Coronary artery (tissue), 2 donors: ENCODE measurements around the gene CNRIP1.

Experiments used
- DNase-seq: peaks from one replicate; pipeline ENCODE4 v3.0.0-alpha.2; 2017; ENCODE audit warnings: low spot score
- H3K27ac ChIP-seq, 2 donors: fragments of 200-600 bp; sonication (generic); one replicate each; pipeline ENCODE4 v1.5.1; 2016 to 2019
- H3K4me3 ChIP-seq: fragments of 200-600 bp; sonication (generic); 2 replicates; pipeline ENCODE4 v1.5.1; 2016; ENCODE audit warnings: mild to moderate bottlenecking, moderate library complexity
- TF ChIP-seq, protein P1 (sequence below): fragments of 200-600 bp; sonication (generic); IDR thresholded peaks from one replicate; pipeline ENCODE4 v1.5.1; 2019; ENCODE audit warnings: antibody characterized with exemption

Gene CNRIP1

DNA sequence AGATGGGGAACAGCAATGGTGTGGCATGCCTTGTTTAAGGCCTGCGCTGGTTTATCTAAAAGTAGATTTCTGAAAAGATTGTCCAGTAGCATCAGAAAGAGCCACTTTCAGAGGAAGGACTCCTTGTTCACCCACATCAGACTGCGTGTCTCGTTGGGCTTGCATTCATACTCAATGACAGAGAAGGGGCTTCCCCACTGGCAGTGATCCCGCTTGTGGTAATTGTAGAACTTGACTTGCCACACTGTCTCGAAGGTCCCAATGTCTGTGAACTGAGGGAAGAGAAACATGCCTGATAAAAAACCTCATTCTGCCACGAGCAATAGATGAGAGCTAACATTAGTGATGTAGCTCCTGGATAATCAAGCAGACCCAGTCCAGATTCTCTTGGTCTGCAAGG is 26.0 kb downstream of the CNRIP1 start:
- TF ChIP-seq, protein P1, sequence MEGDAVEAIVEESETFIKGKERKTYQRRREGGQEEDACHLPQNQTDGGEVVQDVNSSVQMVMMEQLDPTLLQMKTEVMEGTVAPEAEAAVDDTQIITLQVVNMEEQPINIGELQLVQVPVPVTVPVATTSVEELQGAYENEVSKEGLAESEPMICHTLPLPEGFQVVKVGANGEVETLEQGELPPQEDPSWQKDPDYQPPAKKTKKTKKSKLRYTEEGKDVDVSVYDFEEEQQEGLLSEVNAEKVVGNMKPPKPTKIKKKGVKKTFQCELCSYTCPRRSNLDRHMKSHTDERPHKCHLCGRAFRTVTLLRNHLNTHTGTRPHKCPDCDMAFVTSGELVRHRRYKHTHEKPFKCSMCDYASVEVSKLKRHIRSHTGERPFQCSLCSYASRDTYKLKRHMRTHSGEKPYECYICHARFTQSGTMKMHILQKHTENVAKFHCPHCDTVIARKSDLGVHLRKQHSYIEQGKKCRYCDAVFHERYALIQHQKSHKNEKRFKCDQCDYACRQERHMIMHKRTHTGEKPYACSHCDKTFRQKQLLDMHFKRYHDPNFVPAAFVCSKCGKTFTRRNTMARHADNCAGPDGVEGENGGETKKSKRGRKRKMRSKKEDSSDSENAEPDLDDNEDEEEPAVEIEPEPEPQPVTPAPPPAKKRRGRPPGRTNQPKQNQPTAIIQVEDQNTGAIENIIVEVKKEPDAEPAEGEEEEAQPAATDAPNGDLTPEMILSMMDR, result no peak
- no peak overlapping the region for H3K4me3 ChIP-seq

DNA sequence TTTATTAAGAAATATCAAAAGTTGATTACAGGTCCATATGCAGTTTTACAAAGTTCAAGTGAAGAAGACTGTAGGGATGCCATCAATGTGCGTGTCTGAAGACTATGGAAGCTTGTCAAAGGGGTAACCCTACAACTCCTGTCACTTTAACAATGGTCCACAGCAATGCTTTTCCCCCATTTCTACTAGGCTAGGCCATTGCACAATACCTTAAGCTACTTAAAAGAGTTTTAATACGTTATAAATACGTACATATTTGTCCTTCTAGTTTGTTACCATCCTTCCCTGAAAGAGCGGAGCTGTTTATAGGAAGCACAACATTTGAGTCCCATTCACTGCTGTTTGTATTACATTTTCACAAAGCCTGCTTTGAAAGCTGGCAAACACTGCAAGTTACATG is 26.7 kb downstream of the CNRIP1 start:
- Histone ChIP-seq H3K4me3 (no peak overlapping the region), H3K27ac (no peak overlapping the region)
- TF ChIP-seq, protein P1, result no peak
- DNase-seq, result no peak

More for the DNA sequence above, 26.0 kb downstream of the CNRIP1 start:
- no peak for DNase-seq
- no peak overlapping the region for H3K27ac ChIP-seq

DNA sequence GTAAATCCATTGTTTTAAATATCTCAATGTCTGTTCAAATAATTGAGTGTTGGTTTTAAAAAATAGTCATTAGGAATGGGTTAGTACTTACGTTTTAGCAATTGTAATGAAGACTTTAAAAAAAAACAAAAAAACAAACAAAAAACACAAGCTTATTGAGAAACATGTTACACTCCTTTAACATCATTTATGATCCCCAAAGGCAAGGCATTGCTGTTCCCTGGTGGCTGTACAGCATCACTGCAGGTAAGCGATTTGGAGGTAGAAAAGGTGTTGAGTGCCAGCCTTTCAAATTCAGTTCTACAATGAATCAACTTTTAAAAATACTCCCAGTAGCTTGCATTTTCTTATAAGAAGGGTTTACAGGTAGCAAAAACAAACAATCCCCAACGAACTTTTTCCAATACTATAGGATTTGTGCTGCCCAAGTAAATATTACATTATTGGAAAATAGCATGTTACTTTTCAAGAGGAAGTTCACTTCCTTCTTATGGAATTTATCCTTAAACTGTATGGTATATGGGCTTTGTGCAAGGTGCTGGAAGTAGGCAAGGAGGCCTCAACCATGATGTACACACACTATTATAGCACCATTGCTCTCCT is 27.5 kb downstream of the CNRIP1 start:
- Histone ChIP-seq H3K4me3 (no peak overlapping the region), H3K27ac (no peak overlapping the region)
- TF ChIP-seq, protein P1, result no peak
- no peak for DNase-seq

DNA sequence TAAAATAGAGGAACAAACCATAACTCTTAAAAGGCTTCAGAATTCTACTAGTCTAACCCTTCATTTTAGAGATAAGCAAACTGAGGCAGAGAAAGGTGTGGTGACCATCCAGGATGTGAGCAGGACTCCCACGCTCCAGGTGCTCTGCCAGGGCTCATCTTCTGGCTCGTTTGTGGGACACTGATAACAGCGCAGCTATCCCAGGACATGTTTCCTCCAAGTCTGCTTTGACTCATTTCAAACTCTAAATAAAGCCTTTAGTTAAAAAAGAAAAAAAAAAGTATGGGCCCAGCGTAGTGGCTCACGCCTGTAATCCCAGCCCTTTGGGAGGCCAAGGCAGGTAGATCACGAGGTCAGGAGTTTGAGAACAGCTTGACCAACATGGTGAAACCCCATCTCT is 28.4 kb downstream of the CNRIP1 start:
- Histone ChIP-seq H3K27ac (no peak overlapping the region), H3K4me3 (no peak overlapping the region)
- TF ChIP-seq, protein P1, result no peak
- DNase-seq, result no peak

DNA sequence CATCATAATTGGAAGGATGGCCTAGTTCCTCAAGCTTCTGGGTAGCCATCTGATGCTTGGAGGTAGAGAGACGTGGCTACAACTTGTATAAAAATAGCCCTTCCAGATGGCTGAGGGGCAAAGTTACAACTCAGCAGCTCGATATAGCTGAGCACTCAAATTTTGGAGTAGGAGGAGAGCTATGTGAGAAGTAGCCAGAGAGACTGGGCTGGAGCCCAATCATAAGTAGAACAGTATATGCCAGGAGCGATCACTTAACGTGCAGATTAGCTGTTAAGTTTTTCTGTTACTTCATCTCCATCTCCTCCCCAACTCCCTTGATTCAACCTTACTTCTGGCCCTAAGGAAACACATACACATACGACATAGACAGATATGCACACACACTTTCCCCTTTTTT is 28.8 kb downstream of the CNRIP1 start:
- no peak for DNase-seq
- H3K27ac ChIP-seq, result peak overlapping the region in 1 of 2 donors; percentile 18
- H3K4me3 ChIP-seq, result no peak overlapping the region
- TF ChIP-seq, protein P1, result no peak

DNA sequence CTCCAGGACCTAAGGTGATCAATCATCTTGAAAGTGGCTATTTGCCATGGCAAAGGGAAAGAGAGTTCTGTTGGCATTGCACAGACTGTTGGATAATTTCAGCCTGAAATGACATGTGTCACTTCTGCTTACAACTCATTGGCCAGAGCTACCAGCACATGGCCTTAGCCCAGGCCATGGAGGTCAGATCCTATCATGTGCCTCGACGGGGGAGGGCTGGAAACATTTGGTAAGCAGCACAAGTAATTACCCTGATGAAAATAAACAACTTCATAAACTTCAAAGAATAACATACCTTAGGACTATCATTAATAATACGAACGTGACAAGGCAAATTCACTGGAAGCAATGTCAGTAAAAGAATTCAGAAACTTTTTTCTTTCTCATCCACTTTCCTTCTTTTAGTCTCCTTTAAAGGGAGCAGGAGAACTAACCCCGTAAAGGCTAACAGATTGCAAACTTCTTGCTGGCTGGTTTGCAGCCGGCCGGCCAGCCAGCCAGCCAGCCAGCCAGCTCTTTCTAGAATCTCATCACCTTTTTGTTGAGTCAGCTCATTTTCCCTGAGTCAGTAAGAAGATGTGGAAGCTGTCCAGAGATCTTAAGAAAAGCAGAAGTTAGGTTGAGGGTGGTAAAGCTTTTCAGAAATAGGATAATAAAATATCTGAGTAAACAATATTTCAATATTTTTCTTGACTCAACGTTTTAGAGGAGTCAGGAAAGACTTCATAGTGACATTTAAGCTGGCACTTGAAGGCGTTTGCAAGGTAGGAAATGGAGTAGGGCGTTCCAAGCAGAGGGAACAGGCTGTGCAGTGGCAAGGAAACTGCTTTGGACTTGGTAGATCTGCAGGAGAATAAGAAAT is 31.9 kb downstream of the CNRIP1 start:
- H3K27ac ChIP-seq, result peak overlapping the region; percentile 20 to 47
- DNase-seq, result no peak
- TF ChIP-seq, protein P1, result no peak
- no peak overlapping the region for H3K4me3 ChIP-seq

DNA sequence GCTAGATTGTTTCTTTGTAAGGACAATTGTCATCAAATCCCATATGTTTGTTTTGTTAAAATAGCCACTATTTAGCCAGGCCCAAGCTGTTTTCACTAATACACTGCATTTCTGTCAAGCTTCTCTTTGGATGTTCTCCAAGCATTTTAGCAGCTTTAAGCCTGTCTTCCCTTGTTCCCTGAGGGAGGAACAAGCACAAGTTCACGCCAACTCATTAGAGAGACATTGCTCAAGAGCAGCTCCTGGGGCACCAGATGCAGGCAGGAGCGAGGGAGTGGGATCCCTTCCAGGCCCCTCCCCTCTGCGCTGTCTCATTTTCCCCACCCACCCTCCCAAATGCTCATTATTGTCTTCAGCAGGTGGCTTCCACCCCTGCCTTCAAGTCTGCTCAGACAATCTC is 34.9 kb downstream of the CNRIP1 start:
- Histone ChIP-seq H3K4me3 (no peak overlapping the region), H3K27ac (peak overlapping the region in 1 of 2 donors; percentile 21)
- TF ChIP-seq, protein P1, result no peak
- no peak for DNase-seq
